Heart left ventricle (tissue), 13 donors: Measurements from ENCODE around the gene TARDBP.

Experiments used
- CTCF ChIP-seq, 12 donors: fragments of 200-600 bp; sonication (generic) in 4 of 12; IDR thresholded peaks; one replicate each; pipeline versions ENCODE4 v1.5.0 to v1.8.0; 2018 to 2022; ENCODE audit warnings: antibody characterized with exemption in 12 of 12, mild to moderate bottlenecking in 5 of 12
- POLR2A ChIP-seq, 2 donors: fragments of 450-650 bp; IDR thresholded peaks; one replicate each; pipeline ENCODE4 v1.6.1; 2017; ENCODE audit warnings: antibody characterized with exemption in 2 of 2, mild to moderate bottlenecking in 2 of 2, moderate library complexity in 2 of 2
- donor health status: ischemic (EF 13 %, LVEDD 7.1; RV severe dilation, severe dysfunction).
- donor health status: DM: no; HTN: yes; CAD: no.
- donor health status: DM: no; HTN: no; CAD: no.
- donor health status: ischemic (EF 25% LVEDD 6.9; RV normal size, moderate dysfunction).
- donor health status: ischemic (EF 25% LVEDD 5.7; RV mildly dilated, moderate dysfunction).
- donor health status: ischemic (EF 35%, LVEDD 5.7; RV mildly dilated, moderate dysfunction).
- donor health status: nonischemic (EF 11% LVEDD 7.7; RV severe dilation, severe dysfunction).
- donor health status: DM: yes; HTN: yes; CAD: no.
- donor health status: PGD.
- donor health status: ischemic (EF 29% LVEDD 5.4; RV normal size, mild dysfunction).
- donor health status: nonischemic (EF 23%, LVEDD 6.1; RV moderate dilation, normal function).

- TF ChIP-seq POLR2A (IDR thresholded peaks at IDR 0.05), result no peak
- no peak for TF ChIP-seq CTCF (IDR thresholded peaks at IDR 0.05)
Observed at GRCh38 chr1:11058026-11058425, 45.6 kb downstream of the TARDBP start.
